H1 (cell line): ENCODE measurements around the gene PACSIN2. TPM values are rescaled to one million over a fixed set of nuclear protein-coding genes. Genes with fewer than 3 reads are reported as not detected.

Experiments
- CTCF ChIA-PET: fragments of 300-600 bp; sonication (Branson Sonifier 250); formaldehyde crosslinking; loops from one replicate; lab custom pipeline; 2021; ENCODE audit not compliant: partially characterized antibody; lab: Charles Lee
- POLR2A ChIA-PET: fragments of 300-600 bp; sonication (Branson Sonifier 250); formaldehyde crosslinking; loops from one replicate; lab custom pipeline; 2021; ENCODE audit warnings: inconsistent platforms; ENCODE audit not compliant: partially characterized antibody; lab: Charles Lee
- DNase-seq, 2 experiments: peaks; one replicate each; pipeline versions ENCODE4 v3.0.0 to v3.0.0-alpha.2; 2010 to 2022; ENCODE audit warnings: low spot score in 2 of 2, low read depth in 1 of 2, mixed read lengths in 1 of 2
- FAIRE-seq: peaks from 2 replicates; lab custom pipeline; 2011; peaks lifted over from hg19 to GRCh38; lab: Jason Lieb, UNC
- H2AFZ ChIP-seq: 2 replicates; pipeline ENCODE4 v1.8.1; 2012; ENCODE audit warnings: low read length, inconsistent platforms
- H2AK5ac ChIP-seq: 2 replicates; pipeline ENCODE4 v1.6.1; 2013; ENCODE audit warnings: low read depth, low read length
- H2BK120ac ChIP-seq: replicated peaks from 2 replicates; pipeline ENCODE3; 2013; ENCODE audit warnings: low read depth, low read length, inconsistent platforms
- H2BK12ac ChIP-seq: 2 replicates; pipeline ENCODE4 v1.6.1; 2013; ENCODE audit warnings: low read depth, low read length
- H2BK15ac ChIP-seq: 2 replicates; pipeline ENCODE4 v1.6.1; 2013; ENCODE audit warnings: low read length
- H2BK20ac ChIP-seq: 2 replicates; pipeline ENCODE4 v1.6.1; 2013; ENCODE audit warnings: low read length
- H2BK5ac ChIP-seq: 2 replicates; pipeline ENCODE4 v1.6.1; 2013; ENCODE audit warnings: low read depth, low read length
- H3K14ac ChIP-seq: 2 replicates; pipeline ENCODE4 v1.6.1; 2013; ENCODE audit warnings: inconsistent platforms; ENCODE audit not compliant: insufficient read length
- H3K18ac ChIP-seq: 2 replicates; pipeline ENCODE4 v1.6.1; 2013; ENCODE audit warnings: low read length; ENCODE audit errors: extremely low read depth
- H3K23ac ChIP-seq: 2 replicates; pipeline ENCODE4 v1.6.1; 2013; ENCODE audit warnings: inconsistent platforms; ENCODE audit not compliant: insufficient read length
- H3K23me2 ChIP-seq: 2 replicates; pipeline ENCODE4 v1.6.1; 2013; ENCODE audit warnings: low read depth, low read length
- H3K27ac ChIP-seq: 2 replicates; pipeline ENCODE4 v1.6.1; 2011; ENCODE audit warnings: low read depth, low read length, inconsistent platforms
- H3K27me3 ChIP-seq, 4 experiments: replicated peaks in 1 of 4; 1 replicate in 1 of 4; 2 replicates in 3 of 4; pipeline versions ENCODE4 v1.6.1 to v1.8.1; 2011 to 2013; ENCODE audit warnings: low read length in 3 of 4, mild to moderate bottlenecking in 3 of 4, inconsistent platforms in 2 of 4, mixed read lengths in 2 of 4, moderate library complexity in 1 of 4; ENCODE audit not compliant: control insufficient read depth in 3 of 4, insufficient read depth in 3 of 4; ENCODE audit errors: extremely low read depth in 1 of 4
- H3K36me3 ChIP-seq, 4 experiments: 2 replicates each; pipeline versions ENCODE4 v1.6.1 to v1.8.1; 2011 to 2013; ENCODE audit warnings: mild to moderate bottlenecking in 4 of 4, low read length in 3 of 4, moderate library complexity in 2 of 4, control low read depth in 1 of 4, inconsistent platforms in 1 of 4; ENCODE audit not compliant: insufficient read depth in 4 of 4, control insufficient read depth in 2 of 4
- H3K4ac ChIP-seq: replicated peaks from 2 replicates; pipeline ENCODE3; 2013; ENCODE audit warnings: low read length, low read depth, mixed read lengths, inconsistent platforms; ENCODE audit not compliant: insufficient read length
- H3K4me1 ChIP-seq, 4 experiments: replicated peaks in 1 of 4; 1 replicate in 1 of 4; 2 replicates in 3 of 4; pipeline versions ENCODE4 v1.6.1 to v1.8.1; 2011 to 2013; ENCODE audit warnings: low read length in 3 of 4, inconsistent platforms in 2 of 4, mixed read lengths in 1 of 4; ENCODE audit not compliant: insufficient read depth in 4 of 4, control insufficient read depth in 3 of 4
- H3K4me2 ChIP-seq, 2 experiments: 2 replicates each; pipeline versions ENCODE4 v1.6.1 to v1.8.1; 2011 to 2013; ENCODE audit warnings: low read depth in 2 of 2, low read length in 2 of 2, control low read depth in 1 of 2, inconsistent platforms in 1 of 2, mild to moderate bottlenecking in 1 of 2; ENCODE audit not compliant: insufficient read depth in 1 of 2
- H3K4me3 ChIP-seq, 4 experiments: fragments of 200-600, 300-600 bp in 1 of 4; sonication (generic), shearing (Covaris generic), sonication (Bioruptor Twin) in 1 of 4; 2 replicates each; pipeline versions ENCODE4 v1.5.1 to v1.8.1; 2011 to 2016; ENCODE audit warnings: low read length in 4 of 4, low read depth in 3 of 4, control low read depth in 2 of 4, inconsistent platforms in 2 of 4, mild to moderate bottlenecking in 2 of 4, mixed read lengths in 1 of 4, moderate library complexity in 1 of 4; ENCODE audit not compliant: insufficient read depth in 2 of 4; ENCODE audit errors: extremely low read depth in 1 of 4
- H3K56ac ChIP-seq: replicated peaks from 2 replicates; pipeline ENCODE3; 2013; ENCODE audit warnings: low read depth, mild to moderate bottlenecking, mixed read lengths, low read length, inconsistent platforms; ENCODE audit not compliant: insufficient read length
- H3K79me1 ChIP-seq: 2 replicates; pipeline ENCODE4 v1.6.1; 2013; ENCODE audit warnings: low read depth, low read length, control low read depth
- H3K79me2 ChIP-seq, 2 experiments: 2 replicates each; pipeline versions ENCODE4 v1.6.1 to v1.8.1; 2012 to 2013; ENCODE audit warnings: low read length in 2 of 2, mild to moderate bottlenecking in 2 of 2, inconsistent platforms in 1 of 2; ENCODE audit not compliant: insufficient read depth in 2 of 2, control insufficient read depth in 1 of 2
- H3K9ac ChIP-seq, 4 experiments: replicated peaks in 1 of 4; 1 replicate in 1 of 4; 2 replicates in 3 of 4; pipeline versions ENCODE4 v1.6.1 to v1.8.1; 2011 to 2013; ENCODE audit warnings: low read depth in 3 of 4, low read length in 3 of 4, control low read depth in 2 of 4, mild to moderate bottlenecking in 2 of 4, moderate library complexity in 2 of 4, inconsistent platforms in 1 of 4; ENCODE audit errors: extremely low read depth in 1 of 4
- H3K9me3 ChIP-seq, 2 experiments: 2 replicates each; pipeline versions ENCODE4 v1.6.1 to v1.8.1; 2012 to 2013; ENCODE audit warnings: mild to moderate bottlenecking in 2 of 2, moderate library complexity in 2 of 2, control low read depth in 1 of 2, inconsistent platforms in 1 of 2, low read depth in 1 of 2, low read length in 1 of 2, mixed read lengths in 1 of 2; ENCODE audit not compliant: insufficient read depth in 2 of 2
- H4K20me1 ChIP-seq, 2 experiments: replicated peaks in 1 of 2; 2 replicates each; pipeline versions ENCODE3 to v1.8.1; 2011 to 2013; ENCODE audit warnings: inconsistent platforms in 2 of 2, low read length in 2 of 2, mild to moderate bottlenecking in 1 of 2; ENCODE audit not compliant: insufficient read depth in 2 of 2, control insufficient read depth in 1 of 2
- H4K5ac ChIP-seq: 2 replicates; pipeline ENCODE4 v1.6.1; 2013; ENCODE audit warnings: low read length, low read depth, mixed read lengths, inconsistent platforms; ENCODE audit not compliant: insufficient read length
- H4K8ac ChIP-seq: 2 replicates; pipeline ENCODE4 v1.8.0; 2013; ENCODE audit warnings: mild to moderate bottlenecking, moderate library complexity, low read length, inconsistent platforms; ENCODE audit not compliant: insufficient read depth; ENCODE audit errors: extremely low read depth
- H4K91ac ChIP-seq: replicated peaks from 2 replicates; pipeline ENCODE3; 2013; ENCODE audit warnings: low read length, mixed read lengths, inconsistent platforms; ENCODE audit not compliant: insufficient read length
- CTCF ChIP-seq, 3 experiments: IDR thresholded peaks; 1 replicate in 2 of 3; 2 replicates in 1 of 3; pipeline versions ENCODE4 v1.5.1 to v1.6.1; 2011; ENCODE audit warnings: low read length in 3 of 3, mild to moderate bottlenecking in 3 of 3, inconsistent platforms in 2 of 3, low read depth in 1 of 3, moderate library complexity in 1 of 3; ENCODE audit not compliant: insufficient read depth in 1 of 3; ENCODE audit errors: control extremely low read depth in 1 of 3
- HDAC2 ChIP-seq, 2 experiments: fragments of 300-600 bp in 1 of 2; sonication (generic) in 1 of 2; IDR thresholded peaks; 2 replicates each; pipeline ENCODE4 v1.6.1; 2011 to 2012; ENCODE audit warnings: low read depth in 2 of 2, low read length in 2 of 2, mild to moderate bottlenecking in 2 of 2, moderate library complexity in 2 of 2, borderline replicate concordance in 1 of 2, inconsistent platforms in 1 of 2
- RAD21 ChIP-seq, 2 experiments: IDR thresholded peaks in 1 of 2; conservative IDR thresholded peaks in 1 of 2; 2 replicates each; pipeline ENCODE4 v1.6.1; 2011; ENCODE audit warnings: low read depth in 2 of 2, low read length in 2 of 2, improper control_type of control experiment in 1 of 2, inconsistent platforms in 1 of 2, mild to moderate bottlenecking in 1 of 2, moderate library complexity in 1 of 2
- WGBS, 2 experiments: shearing (Covaris generic) in 1 of 2; methylation state at CpG; one replicate each; pipeline versions ENCODE4 v1.1.6 to v1.1.7; 2013 to 2015; ENCODE audit warnings: low lambda C conversion rate in 2 of 2, mixed read lengths in 2 of 2, inconsistent platforms in 1 of 2, low coverage in 1 of 2, missing lambda C conversion rate in 1 of 2; ENCODE audit not compliant: insufficient replicate concordance in 2 of 2, insufficient coverage in 1 of 2, insufficient read length in 1 of 2; ENCODE audit errors: extremely low coverage in 1 of 2, missing lambda C conversion rate in 1 of 2; 5-methylcytosine and 5-hydroxymethylcytosine counted together
- polyA plus RNA-seq, 7 experiments: library from polyadenylated mRNA; depleted of rRNA in 3 of 7; stranded (reverse) in 5 of 7; unstranded in 2 of 7; fragments of >200 nt in 5 of 7; fragments of 200-250 nt in 2 of 7; gene quantifications; 1 replicate in 5 of 7; 2 replicates in 1 of 7; 4 replicates in 1 of 7; pipeline versions ENCODE4 v1.2.1 to v1.2.3, GENCODE V29; 2011 to 2013; ENCODE audit warnings: missing spikeins in 2 of 7, mixed read lengths in 2 of 7
- total RNA-seq: library from RNA; stranded (reverse); fragmentation: NEBNext Ultra II Directional; extraction: Animal tissue kit (Norgen Biotek cat#: 25700); gene quantifications from 2 replicates; pipeline ENCODE4 v1.2.1, GENCODE V29; 2021

Gene PACSIN2
- total and polyA plus RNA-seq, 2 of the 8 experiments (the other 6 are each of a cell fraction or from before 2014, with no cell fraction given), result 44.8 to 64.2 TPM

GRCh38 chr22:42901790-42902508, 113.0 kb downstream of the PACSIN2 start:
- Histone ChIP-seq H4K91ac (no peak overlapping the region), H3K18ac (no peak overlapping the region), H4K8ac (peak overlapping the region; percentile 48; the same call in 1 of the 2 replicates), H3K14ac (no peak overlapping the region), H3K23me2 (no peaks in the 10 kb centered on the region), H3K23ac (no peak overlapping the region), H3K56ac (no peak overlapping the region), H3K36me3 (no peaks in the 10 kb centered on the region; a peak in 2 of 8 replicates), H4K5ac (no peak overlapping the region), H2AK5ac (no peak overlapping the region; the same call in 1 of the 2 replicates), H3K79me1 (peaks cover 31% of the 10 kb centered on the region), H4K20me1 (peaks cover 10 to 24% of the 10 kb centered on the region in 2 experiments), H3K9ac (no peak overlapping the region), H3K4me3 (no peak overlapping the region), H2BK12ac (no peak overlapping the region), H3K27me3 (no peaks in the 10 kb centered on the region), H2AFZ (no peak overlapping the region), H2BK120ac (no peak overlapping the region), H3K9me3 (no peaks in the 10 kb centered on the region), H3K4me2 (no peak overlapping the region), H3K79me2 (peaks cover 0 to 33% of the 10 kb centered on the region in 2 experiments; a peak in 1 of 4 replicates), H3K4me1 (peaks cover 0 to 13% (median 6%) of the 10 kb centered on the region in 4 experiments; a peak in 5 of 7 replicates), H3K4ac (no peak overlapping the region), H2BK15ac (no peak overlapping the region), H3K27ac (no peak overlapping the region), H2BK5ac (no peak overlapping the region; the same call in 1 of the 2 replicates), H2BK20ac (no peak overlapping the region)
- ChIA-PET POLR2A (interaction anchor here (0.9 to 1.7 kb wide), 5 partner anchors 8 to 114 kb away, joined by 3 to 4 read pairs (median 3); partner anchors contain the start of gene ARFGAP3), CTCF (interaction anchor here (0.6 to 6.5 kb wide), 23 partner anchors 8 to 964 kb away, joined by 3 to 47 read pairs (median 4); no protein-coding TSS in a partner anchor)
- FAIRE-seq (no peak), DNase-seq (no peak)
- TF ChIP-seq RAD21 (IDR thresholded peaks at IDR 0.05 in 1 of 2, conservative IDR thresholded peaks at IDR 0.05 in 1 of 2; ENCODE audit: low read depth in 2 of 2, low read length in 2 of 2), result peak in 1 of 2 experiments; percentile 37; a peak in 1 of 4 replicates
- TF ChIP-seq CTCF (IDR thresholded peaks at IDR 0.05; ENCODE audit: control extremely low read depth in 1 of 3, insufficient read depth in 1 of 3, low read depth in 1 of 3, low read length in 3 of 3), result peak; percentile 37 to 48 (median 42)
- TF ChIP-seq HDAC2 (IDR thresholded peaks at IDR 0.05; ENCODE audit: borderline replicate concordance in 1 of 2, low read depth in 2 of 2, low read length in 2 of 2), result no peak
- 83% methylated on average over 14 of the region's 14 CpGs; no CpG with 5 or more reads in 1 of the 2 experiments for WGBS, 2 experiments
